Subcutaneous adipose tissue (tissue), 4 donors: ENCODE results near the gene XRN1. TPM values are rescaled to one million over a fixed set of nuclear protein-coding genes. Genes with fewer than 3 reads are reported as not detected.

Experiments used
- CTCF ChIP-seq: fragments of 450-650 bp; IDR thresholded peaks from one replicate; pipeline ENCODE4 v1.5.1; 2016; ENCODE audit warnings: low read depth, mild to moderate bottlenecking, control low read depth, antibody characterized with exemption, moderate library complexity
- small RNA-seq: library from RNA; depleted of rRNA; stranded (forward); fragments of <200 nt; gene quantifications from one replicate; pipeline ENCODE3, GENCODE V24; 2016
- total RNA-seq, 4 donors: library from RNA; depleted of rRNA; stranded (reverse); fragments of >200 nt; gene quantifications; one replicate each; pipeline ENCODE4 v1.1.0, GENCODE V29; 2016

XRN1 gene
- total RNA-seq, 4 donors from 2014 or later, result 49.6 to 83.3 (median 58.9) TPM

DNA sequence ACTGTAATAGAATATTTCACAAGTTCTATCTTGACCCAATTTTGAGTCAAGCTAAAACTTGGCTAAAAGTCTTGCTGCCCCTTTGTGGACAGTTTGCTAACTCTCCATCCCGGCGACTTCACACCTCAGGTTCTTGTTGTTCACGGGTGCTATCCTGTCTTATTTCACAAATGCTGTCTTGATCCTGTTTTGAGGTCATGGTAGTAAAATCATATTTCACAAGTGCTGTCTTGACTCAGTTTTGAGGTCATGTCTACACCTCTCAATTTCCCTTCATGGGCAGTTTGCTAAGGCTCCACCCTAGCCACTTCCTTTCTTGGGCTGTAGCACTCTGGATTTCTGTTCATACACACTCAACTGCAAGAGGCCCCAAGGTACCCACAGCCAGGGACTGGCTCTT, 177.4 kb downstream of the XRN1 start:
- no peak for TF ChIP-seq CTCF

- no peak for TF ChIP-seq CTCF
Observed at GRCh38 chr3:142269767-142270166, 178.1 kb downstream of the XRN1 start.

GRCh38 chr3:142268426-142268825, 179.4 kb downstream of the XRN1 start:
- no peak for TF ChIP-seq CTCF

- no peak for TF ChIP-seq CTCF
Observed at GRCh38 chr3:142267269-142267668, 180.6 kb downstream of the XRN1 start.

DNA sequence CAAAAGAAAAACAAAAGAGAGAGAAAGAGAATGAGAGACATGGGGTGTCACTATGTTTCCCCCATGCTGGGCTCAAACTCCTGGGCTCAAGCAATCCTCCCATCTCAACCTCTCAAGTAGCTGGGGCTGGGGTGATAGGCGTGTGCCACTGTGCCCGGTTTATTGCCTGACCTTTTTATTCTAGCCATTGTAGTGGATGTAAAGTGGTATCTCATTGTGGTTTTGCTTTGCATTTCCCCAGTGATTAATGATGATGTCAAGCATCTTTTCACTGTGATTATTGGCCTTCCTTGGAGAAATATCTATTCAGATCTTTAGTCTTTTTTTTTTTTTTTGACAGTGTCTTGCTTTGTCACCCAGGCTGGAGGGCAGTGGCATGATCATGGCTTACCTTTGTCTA, 184.7 kb downstream of the XRN1 start:
- no peak for TF ChIP-seq CTCF

GRCh38 chr3:142259359-142259758, 188.5 kb downstream of the XRN1 start:
- no peak for TF ChIP-seq CTCF

- no peak for TF ChIP-seq CTCF
Observed at GRCh38 chr3:142256712-142257333, 191.0 kb downstream of the XRN1 start.

Small RNA genes within 50 kb of the gene (small RNA-seq; reads per million reads assigned to genes)
- gene RNU1-100P (not detected), gene RNU6-1294P (not detected)

Other genes with a start within 250 kb of the XRN1 start
- 10 to 100 TPM; 23.9 to 38.6 (median 25.9) TPM for gene GK5, start 222.5 kb downstream of the XRN1 start, total RNA-seq
- gene ATR, start 130.7 kb upstream of the XRN1 start, total RNA-seq, result 10 to 100 TPM; 22.6 to 51.5 (median 24.9) TPM
- gene PLS1, start 148.4 kb upstream of the XRN1 start, total RNA-seq, result 1 to 10 TPM in 2 of 4 donors, under 1 TPM in 1, not detected in 1; 0.88 to 2.9 (median 2.4) TPM